Measurements from ENCODE around the gene IGF2BP3.

DNA sequence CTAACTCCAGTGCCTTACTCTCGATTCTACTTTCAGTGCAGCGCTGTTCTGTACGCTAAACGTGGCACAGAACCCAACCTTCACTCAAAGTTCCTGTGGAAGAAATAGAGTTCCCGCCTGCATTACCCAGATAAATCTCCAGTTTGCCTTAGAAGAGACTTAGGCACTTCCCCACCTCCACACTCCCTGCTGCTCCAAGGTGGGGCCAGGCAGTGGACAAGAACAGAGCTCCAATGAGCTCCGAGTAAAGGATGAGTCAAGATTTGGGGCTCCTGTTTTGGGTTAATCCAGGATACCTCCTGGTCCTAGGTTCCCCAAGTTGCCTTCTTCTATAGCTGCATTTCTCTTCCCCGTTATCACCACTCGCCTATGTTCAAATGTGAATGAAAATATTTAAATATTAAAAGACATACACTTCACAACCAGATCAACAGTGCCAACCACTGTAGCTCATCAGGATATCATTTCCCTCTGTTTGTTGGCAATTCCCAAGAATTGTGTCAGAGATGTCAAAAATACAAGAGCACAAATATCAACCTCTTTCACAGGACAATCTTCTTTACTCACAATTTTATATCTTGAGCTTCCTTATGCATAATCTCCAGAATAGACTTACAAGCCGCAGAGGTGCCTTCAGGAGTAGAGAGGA is 123.1 kb downstream of the IGF2BP3 start:
- TF ChIP-seq CTCF (IDR thresholded peaks at IDR 0.05) (no peak), TCF7L2 (IDR thresholded peaks at IDR 0.05; ENCODE audit: low read depth, low read length) (no peak)

Measured in Panc1 (cell line).